Measurements from ENCODE around the gene CHST6.
"Not testable (repeated sequence)": the region's sequence is repeated elsewhere in the genome, so short reads cannot be mapped to it uniquely, and the experiment has no call there.

The CHST6 gene

DNA sequence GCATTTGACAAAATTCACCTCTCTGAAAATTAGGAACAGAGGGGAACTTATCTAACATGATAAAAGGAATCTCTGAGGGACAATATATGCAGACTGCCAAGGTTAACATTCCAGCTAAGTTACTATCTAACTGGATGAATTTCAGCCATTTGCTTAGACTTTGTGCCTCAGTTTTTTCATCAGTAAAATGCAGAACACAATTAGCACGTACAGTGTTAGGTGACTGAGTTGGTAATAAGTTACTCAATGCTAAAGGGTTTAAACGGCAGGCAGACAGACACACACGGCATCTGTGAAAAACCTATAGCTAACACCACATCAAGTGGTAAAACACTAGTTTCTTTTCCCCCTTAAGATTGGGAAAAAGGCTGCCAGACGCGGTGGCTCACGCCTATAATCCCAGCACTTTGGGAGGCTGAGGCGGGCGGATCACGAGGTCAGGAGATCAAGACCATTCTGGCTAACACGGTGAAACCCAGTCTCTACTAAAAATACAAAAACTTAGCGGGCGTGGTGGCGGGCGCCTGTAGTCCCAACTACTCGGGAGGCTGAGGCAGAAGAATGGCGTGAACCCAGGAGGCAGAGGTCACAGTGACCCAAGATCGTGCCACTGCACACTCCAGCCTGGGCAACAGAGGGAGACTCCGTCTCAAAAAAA is 71.0 kb downstream of the CHST6 start:
- peaks cover 26% of the 10 kb centered on the region for H3K4me1 ChIP-seq (ENCODE audit: insufficient read depth, low read length)
- not testable (repeated sequence) for H3K27ac ChIP-seq (ENCODE audit: low read length); H3K36me3 ChIP-seq (ENCODE audit: insufficient read depth, low read depth, low read length); H3K27me3 ChIP-seq (ENCODE audit: insufficient read depth, low read length); H3K9ac ChIP-seq (ENCODE audit: low read depth, low read length); H3K4me3 ChIP-seq (ENCODE audit: low read length); H3K9me3 ChIP-seq (ENCODE audit: insufficient read depth, low read depth, low read length)

DNA sequence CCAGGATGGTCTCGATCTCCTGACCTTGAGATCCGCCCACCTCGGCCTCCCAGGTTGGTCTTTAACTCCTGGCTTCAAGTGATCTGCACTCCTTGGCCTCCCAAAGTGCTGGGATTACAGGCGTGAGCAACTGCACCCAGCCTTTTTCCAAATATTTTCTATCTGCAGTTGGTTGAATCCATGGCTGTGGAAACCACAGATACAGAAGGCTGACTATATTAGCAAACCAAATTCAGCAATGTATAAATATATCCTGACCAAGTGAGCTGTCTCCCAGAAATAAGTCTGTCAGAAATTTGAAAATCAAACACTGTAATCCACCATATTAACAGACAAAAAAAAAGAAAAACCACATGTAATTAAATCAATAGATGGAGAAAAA is 71.5 kb downstream of the CHST6 start:
- no peaks in the 10 kb centered on the region for H3K36me3 ChIP-seq (ENCODE audit: insufficient read depth, low read depth, low read length)
- H3K9me3 ChIP-seq (ENCODE audit: insufficient read depth, low read depth, low read length), result no peaks in the 10 kb centered on the region
- H3K4me1 ChIP-seq (ENCODE audit: insufficient read depth, low read length), result peaks cover 26% of the 10 kb centered on the region
- no peak overlapping the region for H3K9ac ChIP-seq (ENCODE audit: low read depth, low read length)
- no peak overlapping the region for H3K27ac ChIP-seq (ENCODE audit: low read length)
- H3K27me3 ChIP-seq (ENCODE audit: insufficient read depth, low read length), result no peaks in the 10 kb centered on the region
- no peak overlapping the region for H3K4me3 ChIP-seq (ENCODE audit: low read length)

All from iPS-20b (cell line).